PC-3 (cell line): ENCODE measurements around the gene OR4D1. TPM values are rescaled to one million over a fixed set of nuclear protein-coding genes. Genes with fewer than 3 reads are reported as not detected.

ENCODE experiments used
- ATAC-seq: fragments of 200-7000 bp; cut with Tn5 transposase; 2 replicates; pipeline ENCODE4 v1.9.1; 2020; ENCODE audit warnings: mild to moderate bottlenecking, moderate library complexity
- BruUV-seq: library from RNA; stranded (reverse); fragments of 400-500 nt; replicated peaks from 2 replicates; lab custom pipeline; 2021; lab: Mats Ljungman, UMichigan
- CTCF ChIA-PET: fragments of 300-600 bp; sonication (Branson Sonifier 250); formaldehyde crosslinking; loops from one replicate; lab custom pipeline; 2022; ENCODE audit warnings: antibody characterized with exemption; lab: Charles Lee
- POLR2A ChIA-PET: fragments of 300-600 bp; sonication (Branson Sonifier 250); formaldehyde crosslinking; loops from one replicate; lab custom pipeline; 2022; ENCODE audit warnings: antibody characterized with exemption; ENCODE audit not compliant: unreplicated experiment; lab: Charles Lee
- DNase-seq: peaks from one replicate; pipeline ENCODE4 v3.0.0-alpha.2; 2015
- H2AFZ ChIP-seq: fragments of 300-600 bp; sonication (generic); 2 replicates; pipeline ENCODE4 v1.6.0; 2016; ENCODE audit warnings: antibody characterized with exemption, low read length
- H3F3A ChIP-seq: fragments of 300-600 bp; sonication (generic); one replicate; pipeline ENCODE4 v1.6.0; 2017; ENCODE audit warnings: antibody characterized with exemption, low read length, control low read depth, mild to moderate bottlenecking; ENCODE audit not compliant: unreplicated experiment
- H3K27ac ChIP-seq: fragments of 300-600 bp; sonication (generic); 2 replicates; pipeline ENCODE4 v1.5.1; 2016; ENCODE audit warnings: mild to moderate bottlenecking, low read length
- H3K27me3 ChIP-seq: fragments of 300-600 bp; sonication (generic); 2 replicates; pipeline ENCODE4 v1.6.1; 2016; ENCODE audit warnings: low read length, mixed read lengths
- H3K36me3 ChIP-seq: fragments of 300-600 bp; sonication (generic); 2 replicates; pipeline ENCODE4 v1.6.1; 2016; ENCODE audit warnings: low read depth, mixed run types, low read length, mixed read lengths
- H3K4me1 ChIP-seq: fragments of 300-600 bp; sonication (generic); 2 replicates; pipeline ENCODE4 v1.5.1; 2016; ENCODE audit warnings: low read length; ENCODE audit not compliant: insufficient read depth
- H3K4me2 ChIP-seq: fragments of 300-600 bp; sonication (generic); 2 replicates; pipeline ENCODE4 v1.6.0; 2016; ENCODE audit warnings: low read length
- H3K4me3 ChIP-seq: fragments of 300-600 bp; sonication (generic); 2 replicates; pipeline ENCODE4 v1.5.1; 2016; ENCODE audit warnings: mild to moderate bottlenecking, low read length, mixed read lengths
- H3K79me2 ChIP-seq: fragments of 300-600 bp; sonication (generic); 2 replicates; pipeline ENCODE4 v1.6.1; 2017; ENCODE audit warnings: low read length, mixed read lengths
- H3K9ac ChIP-seq: fragments of 300-600 bp; sonication (generic); 2 replicates; pipeline ENCODE4 v1.6.0; 2016; ENCODE audit warnings: mild to moderate bottlenecking, low read length
- H3K9me2 ChIP-seq: fragments of 300-600 bp; sonication (generic); replicated peaks from 2 replicates; pipeline ENCODE4 v1.6.1; 2016; ENCODE audit warnings: mixed run types, low read length, mixed read lengths
- H3K9me3 ChIP-seq: fragments of 300-600 bp; sonication (generic); 2 replicates; pipeline ENCODE4 v1.6.1; 2016; ENCODE audit warnings: low read length, mixed read lengths
- H4K20me1 ChIP-seq: fragments of 300-600 bp; sonication (generic); 2 replicates; pipeline ENCODE4 v1.6.1; 2016; ENCODE audit warnings: low read length, mixed read lengths
- EZH2 ChIP-seq: fragments of 300-600 bp; sonication (generic); IDR thresholded peaks from one replicate; pipeline ENCODE4 v1.6.1; 2017; ENCODE audit warnings: antibody characterized with exemption, mild to moderate bottlenecking, low read length; ENCODE audit not compliant: unreplicated experiment
- EZH2phosphoT487 ChIP-seq: fragments of 300-600 bp; sonication (generic); IDR thresholded peaks from 2 replicates; pipeline ENCODE4 v1.6.1; 2018; ENCODE audit warnings: mild to moderate bottlenecking, antibody characterized with exemption, low read length, borderline replicate concordance
- intact Hi-C: fragments of 100-400 bp; cut with micrococcal nuclease; formaldehyde crosslinking; loops from 2 replicates; pipeline ENCODE4 v1.9.0; 2023
- total RNA-seq: library from RNA; depleted of rRNA; stranded (reverse); fragments of >200 nt; gene quantifications from 2 replicates; pipeline ENCODE4 v1.2.3, GENCODE V29; 2014
- TF ChIP-seq, protein P1 (sequence below): fragments of 300-600 bp; sonication (generic); conservative IDR thresholded peaks from 2 replicates; pipeline ENCODE4 v1.5.1; 2017; ENCODE audit warnings: antibody characterized with exemption, low read depth, mild to moderate bottlenecking, low read length

Gene OR4D1
- total RNA-seq, 1 experiment from 2014 or later, result not detected

DNA sequence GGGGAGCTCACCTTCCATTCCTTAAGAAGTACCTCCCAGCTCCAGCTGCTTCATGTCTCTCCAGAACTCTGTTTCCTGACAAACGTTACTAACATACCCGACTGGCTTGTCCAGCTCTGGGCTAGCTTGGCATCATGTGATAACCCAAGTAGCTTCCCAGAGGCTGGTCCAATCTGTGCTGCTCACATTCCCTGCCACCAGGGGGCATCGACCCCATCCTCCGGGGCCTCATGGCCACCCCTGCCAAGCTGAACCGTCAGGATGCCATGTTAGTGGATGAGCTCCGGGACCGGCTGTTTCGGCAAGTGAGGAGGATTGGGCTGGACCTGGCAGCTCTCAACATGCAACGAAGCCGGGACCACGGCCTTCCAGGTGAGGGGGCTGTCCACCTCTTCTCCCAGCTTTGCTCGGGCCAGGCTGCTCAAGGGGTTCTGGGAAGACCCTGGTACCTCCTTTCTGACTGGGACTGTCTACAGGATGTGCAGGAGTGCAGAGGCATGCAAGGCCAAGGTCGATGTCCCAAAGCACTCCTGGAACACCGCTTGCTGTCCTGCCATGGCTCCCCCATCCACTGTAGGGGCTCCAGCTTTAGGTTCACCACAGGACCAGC is 51.9 kb downstream of the OR4D1 start:
- no peaks in the 10 kb centered on the region for H3K9me2 ChIP-seq
- H3K4me1 ChIP-seq, result no peaks in the 10 kb centered on the region
- no peaks in the 10 kb centered on the region for H3K79me2 ChIP-seq
- intact Hi-C loops, result no loop called here
- no peaks in the 10 kb centered on the region for H3K9me3 ChIP-seq
- H4K20me1 ChIP-seq, result no peaks in the 10 kb centered on the region
- H3K36me3 ChIP-seq, result no peaks in the 10 kb centered on the region
- no peak overlapping the region for H3K4me2 ChIP-seq
- POLR2A ChIA-PET, result no interaction called here
- H3F3A ChIP-seq, result no peaks in the 10 kb centered on the region
- DNase-seq (peak; percentile 78), ATAC-seq (peak; percentile 87)
- H3K4me3 ChIP-seq, result no peak overlapping the region
- CTCF ChIA-PET, result interaction anchor here (0.7 to 0.9 kb wide), 3 partner anchors 12 to 24 kb away, joined by 3 to 5 read pairs (median 3); no protein-coding TSS in a partner anchor
- peaks cover 5% of the 10 kb centered on the region; the same call in 1 of the 2 replicates for H3K27me3 ChIP-seq
- BruUV-seq, result no TSS peak
- H3K9ac ChIP-seq, result no peak overlapping the region
- H3K27ac ChIP-seq, result no peak overlapping the region
- TF ChIP-seq EZH2phosphoT487, result no peak
- TF ChIP-seq, protein P1, sequence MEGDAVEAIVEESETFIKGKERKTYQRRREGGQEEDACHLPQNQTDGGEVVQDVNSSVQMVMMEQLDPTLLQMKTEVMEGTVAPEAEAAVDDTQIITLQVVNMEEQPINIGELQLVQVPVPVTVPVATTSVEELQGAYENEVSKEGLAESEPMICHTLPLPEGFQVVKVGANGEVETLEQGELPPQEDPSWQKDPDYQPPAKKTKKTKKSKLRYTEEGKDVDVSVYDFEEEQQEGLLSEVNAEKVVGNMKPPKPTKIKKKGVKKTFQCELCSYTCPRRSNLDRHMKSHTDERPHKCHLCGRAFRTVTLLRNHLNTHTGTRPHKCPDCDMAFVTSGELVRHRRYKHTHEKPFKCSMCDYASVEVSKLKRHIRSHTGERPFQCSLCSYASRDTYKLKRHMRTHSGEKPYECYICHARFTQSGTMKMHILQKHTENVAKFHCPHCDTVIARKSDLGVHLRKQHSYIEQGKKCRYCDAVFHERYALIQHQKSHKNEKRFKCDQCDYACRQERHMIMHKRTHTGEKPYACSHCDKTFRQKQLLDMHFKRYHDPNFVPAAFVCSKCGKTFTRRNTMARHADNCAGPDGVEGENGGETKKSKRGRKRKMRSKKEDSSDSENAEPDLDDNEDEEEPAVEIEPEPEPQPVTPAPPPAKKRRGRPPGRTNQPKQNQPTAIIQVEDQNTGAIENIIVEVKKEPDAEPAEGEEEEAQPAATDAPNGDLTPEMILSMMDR, result peak; percentile 85
- no peak overlapping the region for H2AFZ ChIP-seq

DNA sequence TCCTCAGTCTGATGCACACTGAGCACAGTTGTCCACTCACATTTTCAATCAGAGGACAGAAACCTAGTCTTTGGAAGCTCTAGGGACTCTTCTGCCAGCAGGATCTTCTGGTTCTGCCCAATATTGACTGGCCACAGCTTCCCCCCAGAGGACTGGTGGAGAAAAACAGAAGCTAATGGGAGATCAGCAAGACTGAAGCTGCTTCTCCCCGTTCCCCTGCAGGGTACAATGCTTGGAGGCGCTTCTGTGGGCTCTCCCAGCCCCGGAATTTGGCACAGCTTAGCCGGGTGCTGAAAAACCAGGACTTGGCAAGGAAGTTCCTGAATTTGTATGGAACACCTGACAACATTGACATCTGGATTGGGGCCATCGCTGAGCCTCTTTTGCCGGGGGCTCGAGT is 54.7 kb downstream of the OR4D1 start:
- H2AFZ ChIP-seq, result no peak overlapping the region
- ChIA-PET POLR2A (no interaction called here), CTCF (no interaction called here)
- ATAC-seq (no peak), DNase-seq (no peak)
- H3K4me2 ChIP-seq, result no peak overlapping the region
- no peaks in the 10 kb centered on the region for H3K9me3 ChIP-seq
- no peaks in the 10 kb centered on the region for H3F3A ChIP-seq
- H3K36me3 ChIP-seq, result peaks cover 3% of the 10 kb centered on the region; the same call in 1 of the 2 replicates
- no peak overlapping the region for H3K9ac ChIP-seq
- intact Hi-C loops, result no loop called here
- no peak overlapping the region for H3K4me3 ChIP-seq
- no TSS peak for BruUV-seq
- H3K4me1 ChIP-seq, result no peaks in the 10 kb centered on the region
- no peaks in the 10 kb centered on the region for H3K9me2 ChIP-seq
- H3K27me3 ChIP-seq, result peaks cover 5% of the 10 kb centered on the region; the same call in 1 of the 2 replicates
- H4K20me1 ChIP-seq, result no peaks in the 10 kb centered on the region
- H3K79me2 ChIP-seq, result no peaks in the 10 kb centered on the region
- H3K27ac ChIP-seq, result no peak overlapping the region
- TF ChIP-seq EZH2 (no peak), EZH2phosphoT487 (no peak)
- TF ChIP-seq, protein P1, result no peak

DNA sequence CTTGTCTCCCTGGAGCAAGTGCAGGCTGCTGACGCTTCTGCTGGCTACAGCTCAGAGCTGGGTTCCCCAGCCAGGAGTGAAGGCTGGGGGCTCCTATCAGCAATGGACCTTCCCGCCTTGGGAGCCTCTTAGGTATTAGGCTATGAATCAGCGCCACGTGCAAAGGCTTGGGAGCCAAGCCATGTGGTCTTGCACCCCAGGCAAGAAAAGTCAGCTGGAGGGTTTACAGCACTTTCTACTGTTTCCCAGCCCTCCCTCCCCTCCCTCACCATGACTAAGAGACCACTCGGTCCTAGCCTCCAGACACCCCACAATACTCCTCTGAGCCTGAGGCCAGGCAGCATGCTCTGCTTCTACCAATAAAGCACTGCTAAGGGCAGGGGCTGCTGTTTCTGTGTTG is 56.6 kb downstream of the OR4D1 start:
- Histone ChIP-seq H4K20me1 (no peaks in the 10 kb centered on the region), H3K79me2 (no peaks in the 10 kb centered on the region), H2AFZ (no peak overlapping the region), H3K4me1 (no peaks in the 10 kb centered on the region), H3K4me2 (no peak overlapping the region), H3F3A (no peaks in the 10 kb centered on the region), H3K9ac (no peak overlapping the region), H3K4me3 (no peak overlapping the region), H3K27ac (no peak overlapping the region), H3K9me2 (no peaks in the 10 kb centered on the region), H3K27me3 (no peaks in the 10 kb centered on the region), H3K9me3 (no peaks in the 10 kb centered on the region), H3K36me3 (peaks cover 7% of the 10 kb centered on the region)
- intact Hi-C loops, result no loop called here
- ATAC-seq (no peak), DNase-seq (no peak)
- ChIA-PET POLR2A (interaction anchor here (0.6 kb wide), 1 partner anchor 122 kb away, joined by 16 read pairs; no protein-coding TSS in a partner anchor), CTCF (interaction anchor here (1.2 kb wide), 1 partner anchor 32 kb away, joined by 3 read pairs; no protein-coding TSS in a partner anchor)
- no TSS peak for BruUV-seq
- TF ChIP-seq EZH2, result no peak
- TF ChIP-seq, protein P1, result no peak
- TF ChIP-seq EZH2phosphoT487, result no peak
